ENCODE measurements around the gene SEMA4G.

The SEMA4G gene

DNA sequence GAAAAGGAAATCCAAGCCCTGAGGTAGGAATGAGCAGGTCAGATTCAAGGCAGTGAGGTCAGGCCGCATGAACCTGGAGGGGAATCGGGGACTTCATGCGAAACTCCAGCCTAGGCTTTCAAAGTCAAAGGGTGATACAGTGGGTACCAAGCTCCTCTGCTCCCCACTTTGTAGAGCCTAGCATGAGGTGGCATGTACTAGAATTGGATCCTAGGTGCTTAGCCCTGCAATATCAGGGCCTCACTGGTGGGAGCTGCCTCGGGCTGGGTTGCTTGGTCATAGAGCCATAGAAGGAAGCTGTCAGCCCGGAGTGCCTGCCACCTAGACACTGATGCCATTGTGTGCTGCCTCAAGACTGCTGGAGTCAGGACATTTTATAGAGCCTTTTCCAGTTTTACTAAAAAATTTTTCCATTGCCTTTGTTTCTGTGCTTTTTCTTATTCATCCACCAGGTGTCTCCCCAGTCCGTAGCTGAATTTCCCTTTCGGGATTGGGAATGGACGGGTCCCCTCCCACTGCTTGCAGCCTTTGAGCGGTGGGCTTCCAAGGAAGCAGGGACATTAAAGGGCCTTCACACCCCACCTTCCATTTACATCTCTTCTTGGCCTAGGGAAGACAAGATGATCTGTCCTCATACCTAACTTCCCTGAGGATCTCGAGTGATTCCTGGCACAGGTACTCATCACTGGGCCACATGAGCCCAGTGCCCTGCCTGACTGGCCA, 24.8 kb downstream of the SEMA4G start:
- TF ChIP-seq, protein P1, sequence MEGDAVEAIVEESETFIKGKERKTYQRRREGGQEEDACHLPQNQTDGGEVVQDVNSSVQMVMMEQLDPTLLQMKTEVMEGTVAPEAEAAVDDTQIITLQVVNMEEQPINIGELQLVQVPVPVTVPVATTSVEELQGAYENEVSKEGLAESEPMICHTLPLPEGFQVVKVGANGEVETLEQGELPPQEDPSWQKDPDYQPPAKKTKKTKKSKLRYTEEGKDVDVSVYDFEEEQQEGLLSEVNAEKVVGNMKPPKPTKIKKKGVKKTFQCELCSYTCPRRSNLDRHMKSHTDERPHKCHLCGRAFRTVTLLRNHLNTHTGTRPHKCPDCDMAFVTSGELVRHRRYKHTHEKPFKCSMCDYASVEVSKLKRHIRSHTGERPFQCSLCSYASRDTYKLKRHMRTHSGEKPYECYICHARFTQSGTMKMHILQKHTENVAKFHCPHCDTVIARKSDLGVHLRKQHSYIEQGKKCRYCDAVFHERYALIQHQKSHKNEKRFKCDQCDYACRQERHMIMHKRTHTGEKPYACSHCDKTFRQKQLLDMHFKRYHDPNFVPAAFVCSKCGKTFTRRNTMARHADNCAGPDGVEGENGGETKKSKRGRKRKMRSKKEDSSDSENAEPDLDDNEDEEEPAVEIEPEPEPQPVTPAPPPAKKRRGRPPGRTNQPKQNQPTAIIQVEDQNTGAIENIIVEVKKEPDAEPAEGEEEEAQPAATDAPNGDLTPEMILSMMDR (IDR thresholded peaks at IDR 0.05; ENCODE audit: borderline replicate concordance, control extremely low read depth, extremely low read depth, insufficient read depth, missing control alignments), result no peak
- no peak for DNase-seq (ENCODE audit: low spot score)
- in situ Hi-C loops (cut with MboI; ENCODE audit: low sequenced_read_pairs, unreplicated experiment), result no loop called here

DNA sequence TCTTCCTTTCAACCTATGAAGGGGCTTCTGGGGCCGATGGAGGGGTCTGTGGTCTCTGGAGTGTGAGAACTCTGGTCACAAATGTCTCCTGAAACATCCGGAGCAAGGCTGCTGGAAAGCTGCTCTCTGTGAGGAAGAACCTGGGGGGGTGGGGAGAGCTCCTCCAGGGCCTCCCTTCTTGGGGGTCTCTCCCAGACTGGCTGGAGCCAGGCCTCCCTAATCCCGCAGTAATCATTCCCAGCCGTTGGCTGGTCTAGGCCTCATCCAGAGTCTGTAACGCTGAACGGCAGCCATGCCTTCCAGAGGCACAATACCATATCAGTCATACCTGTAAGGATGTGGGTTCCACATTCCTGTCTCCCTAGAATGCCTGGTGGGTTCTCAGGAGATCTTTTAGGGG, 25.9 kb downstream of the SEMA4G start:
- TF ChIP-seq, protein P1 (IDR thresholded peaks at IDR 0.05; ENCODE audit: borderline replicate concordance, control extremely low read depth, extremely low read depth, insufficient read depth, missing control alignments), result no peak
- in situ Hi-C loops (cut with MboI; ENCODE audit: low sequenced_read_pairs, unreplicated experiment), result no loop called here
- DNase-seq (ENCODE audit: low spot score), result no peak

- in situ Hi-C loops (cut with MboI; ENCODE audit: low sequenced_read_pairs, unreplicated experiment), result no loop called here
- DNase-seq (ENCODE audit: low spot score), result peak; percentile 75
- TF ChIP-seq, protein P1 (IDR thresholded peaks at IDR 0.05; ENCODE audit: borderline replicate concordance, control extremely low read depth, extremely low read depth, insufficient read depth, missing control alignments), result no peak
These were observed 27.5 kb downstream of the SEMA4G start for GRCh38 chr10:100996678-100997359.

- DNase-seq (ENCODE audit: low spot score), result peak; percentile 86
- in situ Hi-C loops (cut with MboI; ENCODE audit: low sequenced_read_pairs, unreplicated experiment), result no loop called here
- TF ChIP-seq, protein P1 (IDR thresholded peaks at IDR 0.05; ENCODE audit: borderline replicate concordance, control extremely low read depth, extremely low read depth, insufficient read depth, missing control alignments), result peak; percentile 86
These were observed 28.3 kb downstream of the SEMA4G start for GRCh38 chr10:100997360-100998182.

- TF ChIP-seq, protein P1 (IDR thresholded peaks at IDR 0.05; ENCODE audit: borderline replicate concordance, control extremely low read depth, extremely low read depth, insufficient read depth, missing control alignments), result no peak
- in situ Hi-C loops (cut with MboI; ENCODE audit: low sequenced_read_pairs, unreplicated experiment), result no loop called here
- DNase-seq (ENCODE audit: low spot score), result peak; percentile 78
These were observed 29.1 kb downstream of the SEMA4G start for GRCh38 chr10:100998183-100998990.

All from GM13976 (cell line).